Mammary epithelial cell (primary cell): ENCODE results near the gene ITM2B.

Experiments
- EZH2 ChIP-seq: IDR thresholded peaks from 2 replicates; pipeline ENCODE4 v1.6.1; 2012; ENCODE audit warnings: low read length, inconsistent platforms, borderline replicate concordance
- TF ChIP-seq, protein P1 (sequence below), 2 donors: IDR thresholded peaks in 1 of 2; conservative IDR thresholded peaks in 1 of 2; 2 replicates each; pipeline ENCODE4 v1.5.1; 2011 to 2012; ENCODE audit warnings: inconsistent platforms in 2 of 2, low read length in 2 of 2, mild to moderate bottlenecking in 2 of 2, control low read depth in 1 of 2, low read depth in 1 of 2; ENCODE audit not compliant: insufficient read depth in 1 of 2; ENCODE audit errors: extremely low read depth in 1 of 2

GRCh38 chr13:48318821-48319511, 86.0 kb downstream of the ITM2B start:
- TF ChIP-seq, protein P1, sequence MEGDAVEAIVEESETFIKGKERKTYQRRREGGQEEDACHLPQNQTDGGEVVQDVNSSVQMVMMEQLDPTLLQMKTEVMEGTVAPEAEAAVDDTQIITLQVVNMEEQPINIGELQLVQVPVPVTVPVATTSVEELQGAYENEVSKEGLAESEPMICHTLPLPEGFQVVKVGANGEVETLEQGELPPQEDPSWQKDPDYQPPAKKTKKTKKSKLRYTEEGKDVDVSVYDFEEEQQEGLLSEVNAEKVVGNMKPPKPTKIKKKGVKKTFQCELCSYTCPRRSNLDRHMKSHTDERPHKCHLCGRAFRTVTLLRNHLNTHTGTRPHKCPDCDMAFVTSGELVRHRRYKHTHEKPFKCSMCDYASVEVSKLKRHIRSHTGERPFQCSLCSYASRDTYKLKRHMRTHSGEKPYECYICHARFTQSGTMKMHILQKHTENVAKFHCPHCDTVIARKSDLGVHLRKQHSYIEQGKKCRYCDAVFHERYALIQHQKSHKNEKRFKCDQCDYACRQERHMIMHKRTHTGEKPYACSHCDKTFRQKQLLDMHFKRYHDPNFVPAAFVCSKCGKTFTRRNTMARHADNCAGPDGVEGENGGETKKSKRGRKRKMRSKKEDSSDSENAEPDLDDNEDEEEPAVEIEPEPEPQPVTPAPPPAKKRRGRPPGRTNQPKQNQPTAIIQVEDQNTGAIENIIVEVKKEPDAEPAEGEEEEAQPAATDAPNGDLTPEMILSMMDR (conservative IDR thresholded peaks at IDR 0.05 in 1 of 2, IDR thresholded peaks at IDR 0.05 in 1 of 2; ENCODE audit: extremely low read depth in 1 of 2, insufficient read depth in 1 of 2, low read depth in 1 of 2, low read length in 2 of 2): no peak
- no peak for TF ChIP-seq EZH2
